ENCODE results near the gene SLC6A5. TPM values are rescaled to one million over a fixed set of nuclear protein-coding genes. Genes with fewer than 3 reads are reported as not detected.

The SLC6A5 gene
- total RNA-seq, 1 experiment from 2014 or later, result not detected

DNA sequence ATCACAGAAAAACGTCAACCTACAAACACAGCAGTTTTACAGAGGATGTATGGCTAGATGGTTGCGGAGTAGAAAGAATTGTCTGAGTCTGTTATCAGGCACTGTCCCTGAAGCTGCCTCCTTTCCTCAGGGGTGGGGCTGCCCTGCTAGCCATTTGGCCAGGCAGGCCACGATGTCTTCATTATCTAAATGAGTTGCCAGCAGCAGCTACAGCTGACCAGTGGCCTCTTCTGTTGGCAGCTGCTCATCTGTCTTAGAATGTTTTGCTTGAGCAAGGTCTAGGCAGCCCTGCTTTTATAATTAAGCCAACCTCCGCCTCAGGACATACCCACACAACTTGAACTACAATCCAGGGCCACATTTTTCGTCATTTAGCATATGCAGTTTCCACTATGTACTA is 17.5 kb downstream of the SLC6A5 start:
- H2AK5ac ChIP-seq (ENCODE audit: insufficient read length, low read length), result no peak overlapping the region
- no peak overlapping the region; a peak in 1 of 5 replicates for H3K4me3 Mint-ChIP-seq
- peaks cover 6% of the 10 kb centered on the region; the same call in 1 of the 2 replicates for H3K4me1 ChIP-seq (ENCODE audit: insufficient read depth, low read length)
- no peak overlapping the region for H3K23ac ChIP-seq (ENCODE audit: insufficient read length, low read depth, low read length)
- no peaks in the 10 kb centered on the region for H3K9me3 ChIP-seq (ENCODE audit: control insufficient read depth, low read depth, low read length)
- H3K27ac ChIP-seq (ENCODE audit: insufficient read length, low read depth, low read length), result no peak overlapping the region
- no peaks in the 10 kb centered on the region for H3K36me3 Mint-ChIP-seq (ENCODE audit: insufficient read depth in 1 of 3, low read depth in 3 of 3)
- no peak overlapping the region for H3K56ac ChIP-seq (ENCODE audit: insufficient read length, low read depth, low read length)
- no peaks in the 10 kb centered on the region for H3K79me2 ChIP-seq (ENCODE audit: insufficient read depth, low read length)
- no peak overlapping the region for H2BK5ac ChIP-seq (ENCODE audit: insufficient read length, low read length)
- H3K27me3 ChIP-seq (ENCODE audit: insufficient read depth, low read length), result no peaks in the 10 kb centered on the region
- no peak for DNase-seq
- H3T11ph ChIP-seq (ENCODE audit: low read length), result no peak overlapping the region
- H4K8ac ChIP-seq (replicated peaks; ENCODE audit: insufficient read length, low read depth, low read length), result no peak overlapping the region
- TF ChIP-seq, protein P1, sequence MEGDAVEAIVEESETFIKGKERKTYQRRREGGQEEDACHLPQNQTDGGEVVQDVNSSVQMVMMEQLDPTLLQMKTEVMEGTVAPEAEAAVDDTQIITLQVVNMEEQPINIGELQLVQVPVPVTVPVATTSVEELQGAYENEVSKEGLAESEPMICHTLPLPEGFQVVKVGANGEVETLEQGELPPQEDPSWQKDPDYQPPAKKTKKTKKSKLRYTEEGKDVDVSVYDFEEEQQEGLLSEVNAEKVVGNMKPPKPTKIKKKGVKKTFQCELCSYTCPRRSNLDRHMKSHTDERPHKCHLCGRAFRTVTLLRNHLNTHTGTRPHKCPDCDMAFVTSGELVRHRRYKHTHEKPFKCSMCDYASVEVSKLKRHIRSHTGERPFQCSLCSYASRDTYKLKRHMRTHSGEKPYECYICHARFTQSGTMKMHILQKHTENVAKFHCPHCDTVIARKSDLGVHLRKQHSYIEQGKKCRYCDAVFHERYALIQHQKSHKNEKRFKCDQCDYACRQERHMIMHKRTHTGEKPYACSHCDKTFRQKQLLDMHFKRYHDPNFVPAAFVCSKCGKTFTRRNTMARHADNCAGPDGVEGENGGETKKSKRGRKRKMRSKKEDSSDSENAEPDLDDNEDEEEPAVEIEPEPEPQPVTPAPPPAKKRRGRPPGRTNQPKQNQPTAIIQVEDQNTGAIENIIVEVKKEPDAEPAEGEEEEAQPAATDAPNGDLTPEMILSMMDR (conservative IDR thresholded peaks at IDR 0.05), result no peak
- no peak overlapping the region for H2BK15ac ChIP-seq (ENCODE audit: low read depth, low read length)
- no peak overlapping the region for H2AFZ ChIP-seq (ENCODE audit: low read length)
- no peak overlapping the region for H3K27ac Mint-ChIP-seq
- no peak overlapping the region for H3K4me2 ChIP-seq (ENCODE audit: insufficient read depth, insufficient read length, low read length)
- H3K9me3 Mint-ChIP-seq, result no peaks in the 10 kb centered on the region
- no peak overlapping the region for H3K18ac ChIP-seq (ENCODE audit: insufficient read length, low read depth, low read length)
- no CpG with 5 or more reads among the region's 5 CpGs for WGBS (ENCODE audit: extremely low coverage, insufficient read length, low lambda C conversion rate)
- H4K5ac ChIP-seq (ENCODE audit: insufficient read length, low read depth, low read length), result no peak overlapping the region
- H3K9ac ChIP-seq (ENCODE audit: extremely low read depth, insufficient read length, low read length), result no peak overlapping the region
- H3K27me3 Mint-ChIP-seq (ENCODE audit: low read depth), result peaks cover 1% of the 10 kb centered on the region; the same call in 1 of the 2 replicates
- no peak overlapping the region for H3K14ac ChIP-seq (ENCODE audit: insufficient read depth, low read length)
- H2BK120ac ChIP-seq (ENCODE audit: low read depth, low read length, poor library complexity, severe bottlenecking), result no peak overlapping the region
- H3K4ac ChIP-seq (ENCODE audit: low read depth, low read length), result no peak overlapping the region
- H3K79me1 ChIP-seq (ENCODE audit: insufficient read depth, low read depth, low read length, poor library complexity, severe bottlenecking), result no peaks in the 10 kb centered on the region
- no peak overlapping the region for H4K91ac ChIP-seq (ENCODE audit: insufficient read length, low read depth, low read length)
- peaks cover 14% of the 10 kb centered on the region in 2 experiments for H3K4me1 Mint-ChIP-seq
- H3K23me2 ChIP-seq (ENCODE audit: insufficient read length, low read depth, low read length, poor library complexity, severe bottlenecking), result no peaks in the 10 kb centered on the region
- H2BK12ac ChIP-seq (ENCODE audit: insufficient read length, low read depth, low read length), result no peak overlapping the region
- no peaks in the 10 kb centered on the region for H4K20me1 ChIP-seq (ENCODE audit: control insufficient read depth, insufficient read depth, insufficient read length)
- no peak overlapping the region for H2BK20ac ChIP-seq (ENCODE audit: low read depth, low read length, poor library complexity, severe bottlenecking)

Data from H9 (cell line).